OCI-LY7 (cell line): ENCODE measurements around the gene ZNF512. TPM values are rescaled to one million over a fixed set of nuclear protein-coding genes. Genes with fewer than 3 reads are reported as not detected.

Experiments
- BruUV-seq: library from RNA; stranded (reverse); fragments of 400-500 nt; replicated peaks from 2 replicates; lab custom pipeline; 2021; lab: Mats Ljungman, UMichigan
- CTCF ChIA-PET: fragments of 300-600 bp; sonication (Branson Sonifier 250); formaldehyde crosslinking; loops from one replicate; lab custom pipeline; 2022; ENCODE audit warnings: antibody characterized with exemption; ENCODE audit not compliant: unreplicated experiment; lab: Charles Lee
- POLR2A ChIA-PET: fragments of 300-600 bp; sonication (Branson Sonifier 250); formaldehyde crosslinking; loops from one replicate; lab custom pipeline; 2022; ENCODE audit warnings: antibody characterized with exemption; lab: Charles Lee
- DNase-seq: peaks from one replicate; pipeline ENCODE4 v3.0.0-alpha.2; 2015; ENCODE audit warnings: low spot score
- H2AFZ ChIP-seq: fragments of 200-600 bp; sonication (generic), shearing (Covaris generic); 2 replicates; pipeline ENCODE4 v1.6.1; 2014; ENCODE audit warnings: mild to moderate bottlenecking, antibody characterized with exemption, low read length, moderate library complexity
- H3K27ac ChIP-seq: fragments of 200-600 bp; sonication (generic); 2 replicates; pipeline ENCODE4 v1.5.1; 2014; ENCODE audit warnings: mixed run types, low read depth, mild to moderate bottlenecking, moderate library complexity, low read length, inconsistent platforms; ENCODE audit not compliant: poor library complexity, severe bottlenecking
- H3K36me3 ChIP-seq: fragments of 200-600 bp; sonication (generic); 2 replicates; pipeline ENCODE4 v1.6.1; 2014; ENCODE audit warnings: mild to moderate bottlenecking, antibody characterized with exemption, low read length, moderate library complexity, mixed read lengths; ENCODE audit not compliant: insufficient read depth
- H3K4me1 ChIP-seq: fragments of 200-600 bp; sonication (generic); 2 replicates; pipeline ENCODE4 v1.5.1; 2014; ENCODE audit warnings: mild to moderate bottlenecking, low read length; ENCODE audit not compliant: insufficient read depth, poor library complexity, severe bottlenecking
- H3K4me2 ChIP-seq: fragments of 200-600 bp; sonication (generic); 2 replicates; pipeline ENCODE4 v1.6.1; 2014; ENCODE audit warnings: mild to moderate bottlenecking, low read length
- H3K4me3 ChIP-seq: fragments of 200-600 bp; sonication (generic); 2 replicates; pipeline ENCODE4 v1.5.1; 2014; ENCODE audit warnings: mild to moderate bottlenecking, low read depth, low read length; ENCODE audit not compliant: poor library complexity, severe bottlenecking
- H3K79me2 ChIP-seq: fragments of 200-600 bp; sonication (generic); 2 replicates; pipeline ENCODE4 v1.6.1; 2016; ENCODE audit warnings: low read depth, mild to moderate bottlenecking, low read length, moderate library complexity, mixed read lengths; ENCODE audit not compliant: insufficient read depth
- H3K9me2 ChIP-seq: fragments of 200-600 bp; sonication (generic); 2 replicates; pipeline ENCODE4 v1.6.1; 2016; ENCODE audit warnings: mild to moderate bottlenecking, low read length, mixed read lengths; ENCODE audit not compliant: insufficient read depth
- H3K9me3 ChIP-seq: fragments of 200-600 bp; sonication (generic); 2 replicates; pipeline ENCODE4 v1.6.1; 2014; ENCODE audit warnings: mild to moderate bottlenecking, mixed run types, low read length, mixed read lengths
- H4K20me1 ChIP-seq: fragments of 200-600 bp; sonication (generic); 2 replicates; pipeline ENCODE4 v1.6.1; 2014; ENCODE audit warnings: mild to moderate bottlenecking, antibody characterized with exemption, low read length, moderate library complexity, mixed read lengths; ENCODE audit not compliant: insufficient read depth
- CTCF ChIP-seq: fragments of 200-600 bp; sonication (generic); conservative IDR thresholded peaks from 2 replicates; pipeline ENCODE4 v1.5.1; 2014; ENCODE audit warnings: mild to moderate bottlenecking, antibody characterized with exemption, low read length, moderate library complexity, mixed read lengths
- EZH2phosphoT487 ChIP-seq: fragments of 200-600 bp; sonication (generic); IDR thresholded peaks from 2 replicates; pipeline ENCODE4 v1.6.1; 2018; ENCODE audit warnings: low read depth, borderline replicate concordance, mild to moderate bottlenecking, mixed run types, antibody characterized with exemption, low read length, moderate library complexity, mixed read lengths
- intact Hi-C: fragments of 100-400 bp; cut with micrococcal nuclease; formaldehyde crosslinking; loops from one replicate; pipeline ENCODE4 v1.10.0; 2022; ENCODE audit not compliant: unreplicated experiment
- total RNA-seq, 2 experiments: library from RNA; depleted of rRNA in 1 of 2; stranded (reverse); fragments of >200 nt in 1 of 2; shearing (Covaris generic) in 1 of 2; gene quantifications; 2 replicates each; pipeline ENCODE4 v1.2.3, GENCODE V29; 2014 to 2022

Gene ZNF512
- total RNA-seq, 2 experiments from 2014 or later: 40.7 to 57.8 TPM

GRCh38 chr2:27615316-27615715 is 32.5 kb downstream of the ZNF512 start:
- CTCF ChIA-PET: no interaction called here

GRCh38 chr2:27621524-27621923 is 38.7 kb downstream of the ZNF512 start:
- H3K4me2 ChIP-seq: no peak overlapping the region
- ChIA-PET CTCF (no interaction called here), POLR2A (interaction anchor here (1.3 to 1.4 kb wide), 2 partner anchors 36 to 69 kb away, joined by 3 to 5 read pairs; no protein-coding TSS in a partner anchor)
- H2AFZ ChIP-seq: no peak overlapping the region
- no peaks in the 10 kb centered on the region for H3K79me2 ChIP-seq
- no peaks in the 10 kb centered on the region for H4K20me1 ChIP-seq
- no peaks in the 10 kb centered on the region for H3K9me3 ChIP-seq
- TF ChIP-seq EZH2phosphoT487 (no peak), CTCF (peak; percentile 40; the same call in 1 of the 2 replicates)
- no TSS peak for BruUV-seq
- peaks cover 7% of the 10 kb centered on the region for H3K4me1 ChIP-seq
- H3K36me3 ChIP-seq: peaks cover 84% of the 10 kb centered on the region
- H3K9me2 ChIP-seq: no peaks in the 10 kb centered on the region
- no peak overlapping the region for H3K4me3 ChIP-seq
- H3K27ac ChIP-seq: no peak overlapping the region
- no peak for DNase-seq
- intact Hi-C loops: no loop called here

More at GRCh38 chr2:27615316-27615715, 32.5 kb downstream of the ZNF512 start:
- intact Hi-C loops: no loop called here
- Histone ChIP-seq H3K27ac (no peak overlapping the region), H3K4me2 (no peak overlapping the region), H3K79me2 (no peaks in the 10 kb centered on the region), H3K9me2 (no peaks in the 10 kb centered on the region), H3K9me3 (no peaks in the 10 kb centered on the region), H3K36me3 (peaks cover 87% of the 10 kb centered on the region), H4K20me1 (no peaks in the 10 kb centered on the region), H2AFZ (no peak overlapping the region), H3K4me3 (no peak overlapping the region), H3K4me1 (no peaks in the 10 kb centered on the region)
- BruUV-seq: no TSS peak
- POLR2A ChIA-PET: interaction anchor here (0.5 to 1.4 kb wide), 3 partner anchors 16 to 91 kb away, joined by 3 to 4 read pairs (median 3); no protein-coding TSS in a partner anchor
- no peak for DNase-seq
- TF ChIP-seq CTCF (no peak), EZH2phosphoT487 (no peak)

- BruUV-seq: no TSS peak
- ChIA-PET POLR2A (interaction anchor here (1.4 kb wide), 1 partner anchor 37 kb away, joined by 5 read pairs; no protein-coding TSS in a partner anchor), CTCF (no interaction called here)
- H3K9me2 ChIP-seq: no peaks in the 10 kb centered on the region
- H3K79me2 ChIP-seq: peaks cover under 1% of the 10 kb centered on the region; the same call in 1 of the 2 replicates
- TF ChIP-seq CTCF: no peak
- TF ChIP-seq EZH2phosphoT487: no peak
- no peaks in the 10 kb centered on the region for H4K20me1 ChIP-seq
- H3K4me3 ChIP-seq: no peak overlapping the region
- H3K4me2 ChIP-seq: no peak overlapping the region
- peaks cover 69% of the 10 kb centered on the region for H3K36me3 ChIP-seq
- intact Hi-C loops: no loop called here
- no peak overlapping the region for H3K27ac ChIP-seq
- no peak overlapping the region for H2AFZ ChIP-seq
- H3K9me3 ChIP-seq: no peaks in the 10 kb centered on the region
- DNase-seq: no peak
- H3K4me1 ChIP-seq: peaks cover 21% of the 10 kb centered on the region
Measured at GRCh38 chr2:27622921-27623384, 40.1 kb downstream of the ZNF512 start.
